HEK293 (cell line): ENCODE measurements around the gene MAN1C1.

ENCODE experiments used
- BCL11A ChIP-seq: fragments of 450-650 bp; formaldehyde crosslinking; IDR thresholded peaks from 2 replicates; pipeline ENCODE4 v1.5.1; 2016; ENCODE audit warnings: low read depth, missing biosample characterization, missing genetic modification characterization
- ELK4 ChIP-seq: IDR thresholded peaks from 2 replicates; pipeline ENCODE4 v1.6.1; 2011; ENCODE audit warnings: mild to moderate bottlenecking, low read depth, low read length, borderline replicate concordance
- GLIS1 ChIP-seq: fragments of 450-650 bp; formaldehyde crosslinking; IDR thresholded peaks from 2 replicates; pipeline ENCODE4 v1.5.1; 2016; ENCODE audit warnings: missing biosample characterization, missing genetic modification characterization
- GLIS2 ChIP-seq: fragments of 450-650 bp; formaldehyde crosslinking; IDR thresholded peaks from 2 replicates; pipeline ENCODE4 v1.5.1; 2016; ENCODE audit warnings: missing biosample characterization, missing genetic modification characterization
- IKZF3 ChIP-seq: fragments of 450-650 bp; IDR thresholded peaks from 2 replicates; pipeline ENCODE4 v1.5.0; 2018; ENCODE audit warnings: missing biosample characterization, mild to moderate bottlenecking, missing genetic modification characterization, moderate library complexity
- KLF16 ChIP-seq: fragments of 450-650 bp; formaldehyde crosslinking; IDR thresholded peaks from 2 replicates; pipeline ENCODE4 v1.5.1; 2017; ENCODE audit warnings: missing biosample characterization, missing genetic modification characterization
- KLF9 ChIP-seq: fragments of 450-650 bp; formaldehyde crosslinking; IDR thresholded peaks from 2 replicates; pipeline ENCODE4 v1.5.1; 2016; ENCODE audit warnings: missing biosample characterization, missing genetic modification characterization, low read depth
- RBAK ChIP-seq: fragments of 450-650 bp; formaldehyde crosslinking; IDR thresholded peaks from 2 replicates; pipeline ENCODE4 v1.5.1; 2016; ENCODE audit warnings: missing biosample characterization, missing genetic modification characterization
- YY2 ChIP-seq: fragments of 450-650 bp; formaldehyde crosslinking; IDR thresholded peaks from 2 replicates; pipeline ENCODE4 v1.5.1; 2016; ENCODE audit warnings: missing biosample characterization, missing genetic modification characterization
- ZBTB49 ChIP-seq: fragments of 450-650 bp; formaldehyde crosslinking; IDR thresholded peaks from 2 replicates; pipeline ENCODE4 v1.5.1; 2016; ENCODE audit warnings: missing biosample characterization, missing genetic modification characterization, low read depth
- ZBTB7A ChIP-seq: fragments of 450-650 bp; formaldehyde crosslinking; IDR thresholded peaks from 2 replicates; pipeline ENCODE4 v1.5.1; 2016; ENCODE audit warnings: low read depth, missing biosample characterization, missing genetic modification characterization
- ZEB2 ChIP-seq: fragments of 450-650 bp; formaldehyde crosslinking; IDR thresholded peaks from 2 replicates; pipeline ENCODE4 v1.5.1; 2016; ENCODE audit warnings: missing biosample characterization, missing genetic modification characterization
- ZFP37 ChIP-seq: fragments of 450-650 bp; formaldehyde crosslinking; IDR thresholded peaks from 2 replicates; pipeline ENCODE4 v1.5.1; 2016; ENCODE audit warnings: missing biosample characterization, missing genetic modification characterization
- ZIC2 ChIP-seq: fragments of 450-650 bp; formaldehyde crosslinking; IDR thresholded peaks from 2 replicates; pipeline ENCODE4 v1.5.1; 2016; ENCODE audit warnings: missing biosample characterization, missing genetic modification characterization
- ZNF132 ChIP-seq: fragments of 450-650 bp; formaldehyde crosslinking; IDR thresholded peaks from 2 replicates; pipeline ENCODE4 v1.5.1; 2017; ENCODE audit warnings: missing biosample characterization, missing genetic modification characterization, borderline replicate concordance
- ZNF140 ChIP-seq: fragments of 450-650 bp; formaldehyde crosslinking; IDR thresholded peaks from 2 replicates; pipeline ENCODE4 v1.5.1; 2016; ENCODE audit warnings: missing biosample characterization, missing genetic modification characterization
- ZNF2 ChIP-seq: fragments of 450-650 bp; formaldehyde crosslinking; IDR thresholded peaks from 2 replicates; pipeline ENCODE4 v1.5.1; 2016; ENCODE audit warnings: missing biosample characterization, missing genetic modification characterization
- ZNF202 ChIP-seq: fragments of 450-650 bp; formaldehyde crosslinking; IDR thresholded peaks from 2 replicates; pipeline ENCODE4 v1.5.1; 2016; ENCODE audit warnings: missing biosample characterization, missing genetic modification characterization, borderline replicate concordance
- ZNF239 ChIP-seq: fragments of 450-650 bp; formaldehyde crosslinking; IDR thresholded peaks from 2 replicates; pipeline ENCODE4 v1.5.1; 2016; ENCODE audit warnings: missing biosample characterization, missing genetic modification characterization
- ZNF248 ChIP-seq: fragments of 450-650 bp; formaldehyde crosslinking; IDR thresholded peaks from 2 replicates; pipeline ENCODE4 v1.5.1; 2017; ENCODE audit warnings: missing biosample characterization, missing genetic modification characterization
- ZNF292 ChIP-seq: fragments of 450-650 bp; formaldehyde crosslinking; IDR thresholded peaks from 2 replicates; pipeline ENCODE4 v1.5.1; 2016; ENCODE audit warnings: low read depth, missing biosample characterization, missing genetic modification characterization, borderline replicate concordance
- ZNF311 ChIP-seq: fragments of 450-650 bp; formaldehyde crosslinking; IDR thresholded peaks from 2 replicates; pipeline ENCODE4 v1.5.1; 2017; ENCODE audit warnings: missing biosample characterization, missing genetic modification characterization, borderline replicate concordance
- ZNF366 ChIP-seq: fragments of 450-650 bp; formaldehyde crosslinking; conservative IDR thresholded peaks from 2 replicates; pipeline ENCODE4 v1.5.1; 2016; ENCODE audit warnings: missing biosample characterization, missing genetic modification characterization
- ZNF37A ChIP-seq: fragments of 450-650 bp; IDR thresholded peaks from 2 replicates; pipeline ENCODE4 v1.5.1; 2018; ENCODE audit warnings: missing biosample characterization, missing genetic modification characterization
- ZNF404 ChIP-seq: fragments of 450-650 bp; formaldehyde crosslinking; IDR thresholded peaks from 2 replicates; pipeline ENCODE4 v1.5.1; 2017; ENCODE audit warnings: missing biosample characterization, missing genetic modification characterization
- ZNF433 ChIP-seq: fragments of 450-650 bp; formaldehyde crosslinking; IDR thresholded peaks from 2 replicates; pipeline ENCODE4 v1.5.1; 2016; ENCODE audit warnings: missing biosample characterization, missing genetic modification characterization, low read depth
- ZNF510 ChIP-seq: fragments of 450-650 bp; formaldehyde crosslinking; IDR thresholded peaks from 2 replicates; pipeline ENCODE4 v1.5.1; 2018; ENCODE audit warnings: mild to moderate bottlenecking, missing genetic modification characterization, missing biosample characterization; ENCODE audit not compliant: insufficient replicate concordance
- ZNF544 ChIP-seq: fragments of 450-650 bp; formaldehyde crosslinking; IDR thresholded peaks from 2 replicates; pipeline ENCODE4 v1.5.0; 2017; ENCODE audit warnings: missing biosample characterization, missing genetic modification characterization
- ZNF549 ChIP-seq: fragments of 450-650 bp; IDR thresholded peaks from 2 replicates; pipeline ENCODE4 v1.5.1; 2018; ENCODE audit warnings: missing biosample characterization, missing genetic modification characterization, mild to moderate bottlenecking, inconsistent platforms, moderate library complexity
- ZNF555 ChIP-seq: fragments of 450-650 bp; formaldehyde crosslinking; conservative IDR thresholded peaks from 2 replicates; pipeline ENCODE4 v1.5.1; 2017; ENCODE audit warnings: missing biosample characterization, mild to moderate bottlenecking, missing genetic modification characterization, inconsistent platforms
- ZNF670 ChIP-seq: fragments of 450-650 bp; formaldehyde crosslinking; IDR thresholded peaks from 2 replicates; pipeline ENCODE4 v1.5.1; 2016; ENCODE audit warnings: missing biosample characterization, missing genetic modification characterization, low read depth
- ZNF677 ChIP-seq: fragments of 450-650 bp; IDR thresholded peaks from 2 replicates; pipeline ENCODE4 v1.5.0; 2018; ENCODE audit warnings: missing biosample characterization, mild to moderate bottlenecking, missing genetic modification characterization, moderate library complexity
- ZNF707 ChIP-seq: fragments of 450-650 bp; formaldehyde crosslinking; IDR thresholded peaks from 2 replicates; pipeline ENCODE4 v1.5.1; 2016; ENCODE audit warnings: missing biosample characterization, missing genetic modification characterization
- ZNF747 ChIP-seq: fragments of 450-650 bp; formaldehyde crosslinking; IDR thresholded peaks from 2 replicates; pipeline ENCODE4 v1.5.1; 2016; ENCODE audit warnings: missing biosample characterization, missing genetic modification characterization
- ZNF792 ChIP-seq: fragments of 450-650 bp; formaldehyde crosslinking; IDR thresholded peaks from 2 replicates; pipeline ENCODE4 v1.5.1; 2016; ENCODE audit warnings: missing biosample characterization, missing genetic modification characterization
- TF ChIP-seq, protein P1 (sequence below): fragments of 450-650 bp; formaldehyde crosslinking; IDR thresholded peaks from 2 replicates; pipeline ENCODE4 v1.5.1; 2016; ENCODE audit warnings: missing biosample characterization, missing genetic modification characterization

MAN1C1 gene

GRCh38 chr1:25819491-25820246 is 203.1 kb downstream of the MAN1C1 start, which contains the start of gene MTFR1L (continued):
- TF ChIP-seq, protein P1, sequence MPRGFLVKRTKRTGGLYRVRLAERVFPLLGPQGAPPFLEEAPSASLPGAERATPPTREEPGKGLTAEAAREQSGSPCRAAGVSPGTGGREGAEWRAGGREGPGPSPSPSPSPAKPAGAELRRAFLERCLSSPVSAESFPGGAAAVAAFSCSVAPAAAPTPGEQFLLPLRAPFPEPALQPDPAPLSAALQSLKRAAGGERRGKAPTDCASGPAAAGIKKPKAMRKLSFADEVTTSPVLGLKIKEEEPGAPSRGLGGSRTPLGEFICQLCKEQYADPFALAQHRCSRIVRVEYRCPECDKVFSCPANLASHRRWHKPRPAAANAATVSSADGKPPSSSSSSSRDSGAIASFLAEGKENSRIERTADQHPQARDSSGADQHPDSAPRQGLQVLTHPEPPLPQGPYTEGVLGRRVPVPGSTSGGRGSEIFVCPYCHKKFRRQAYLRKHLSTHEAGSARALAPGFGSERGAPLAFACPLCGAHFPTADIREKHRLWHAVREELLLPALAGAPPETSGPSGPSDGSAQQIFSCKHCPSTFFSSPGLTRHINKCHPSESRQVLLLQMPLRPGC (tag by site-specific recombination): no peak
- TF ChIP-seq KLF9 (tag by site-specific recombination) (peak; percentile 96), KLF16 (tag by site-specific recombination) (peak; percentile 95), ZNF202 (no peak), YY2 (tag by site-specific recombination) (no peak), ZNF670 (tag by site-specific recombination) (no peak), ZNF2 (tag by site-specific recombination) (peak; percentile 25; the same call in 1 of the 2 replicates), ZNF311 (tag by site-specific recombination) (no peak), ZNF37A (tag by site-specific recombination) (peak; percentile 85), ZNF140 (tag by site-specific recombination) (no peak; the same call in 1 of the 2 replicates), IKZF3 (tag by site-specific recombination) (no peak), ZNF366 (no peak), ZNF792 (tag by site-specific recombination) (no peak), ZNF132 (tag by site-specific recombination) (no peak), ZNF544 (no peak), ZNF707 (tag by site-specific recombination) (no peak), ZBTB7A (no peak; the same call in 1 of the 2 replicates), ZNF555 (tag by site-specific recombination) (no peak), ZFP37 (tag by site-specific recombination) (no peak; the same call in 1 of the 2 replicates), ZIC2 (peak; percentile 27), GLIS1 (tag by site-specific recombination) (no peak; the same call in 1 of the 2 replicates), ZNF292 (no peak), ZNF433 (tag by site-specific recombination) (no peak), ZNF404 (tag by site-specific recombination) (no peak), ZBTB49 (tag by site-specific recombination) (no peak), RBAK (no peak), ZNF510 (no peak), BCL11A (peak; percentile 75), ZNF747 (tag by site-specific recombination) (no peak), ZNF239 (tag by site-specific recombination) (no peak), ELK4 (no peak; the same call in 1 of the 2 replicates), GLIS2 (tag by site-specific recombination) (peak; percentile 85), ZNF248 (tag by site-specific recombination) (no peak), ZNF549 (tag by site-specific recombination) (no peak), ZNF677 (no peak), ZEB2 (peak; percentile 78)
